Upper lobe of right lung (tissue), 1 donor: ENCODE results near the gene PHF20. TPM values are rescaled to one million over a fixed set of nuclear protein-coding genes. Genes with fewer than 3 reads are reported as not detected.

Experiments
- ATAC-seq: fragments of 200-7000 bp; cut with Tn5 transposase; one replicate; pipeline ENCODE4 v1.9.1; 2020; ENCODE audit warnings: mild to moderate bottlenecking, moderate library complexity
- DNase-seq: peaks from one replicate; pipeline ENCODE4 v3.0.0-alpha.2; 2020
- H3K27ac ChIP-seq: fragments of 200-600 bp; one replicate; pipeline ENCODE4 v1.8.0; 2022
- H3K27me3 ChIP-seq: fragments of 200-600 bp; one replicate; pipeline ENCODE4 v1.8.0; 2022; ENCODE audit warnings: mild to moderate bottlenecking
- H3K36me3 ChIP-seq: fragments of 200-600 bp; one replicate; pipeline ENCODE4 v1.8.0; 2022
- H3K4me1 ChIP-seq: fragments of 200-600 bp; one replicate; pipeline ENCODE4 v1.8.0; 2022
- H3K4me3 ChIP-seq: fragments of 200-600 bp; one replicate; pipeline ENCODE4 v1.8.0; 2022; ENCODE audit warnings: mild to moderate bottlenecking
- H3K9me3 ChIP-seq: fragments of 200-600 bp; one replicate; pipeline ENCODE4 v1.8.0; 2022
- CTCF ChIP-seq: fragments of 200-600 bp; IDR thresholded peaks from one replicate; pipeline ENCODE4 v1.8.0; 2022; ENCODE audit warnings: antibody characterized with exemption
- intact Hi-C: fragments of 100-400 bp; cut with DNase I; formaldehyde crosslinking; loops from one replicate; pipeline ENCODE4 v1.11.0; 2022
- total RNA-seq: library from RNA; stranded (reverse); fragmentation: NEBNext Ultra II Directional; extraction: Animal tissue kit (Norgen Biotek cat#: 25700); gene quantifications from one replicate; pipeline ENCODE4 v1.2.1, GENCODE V29; 2021
- donor health status: DM: no; HTN: yes; CAD: no; lungs with severe emphysema.

PHF20 gene
- total RNA-seq, 1 donor from 2014 or later, result 56.5 TPM

GRCh38 chr20:35729283-35729807 is 42.5 kb upstream of the PHF20 start:
- intact Hi-C loops, result no loop called here
- Histone ChIP-seq H3K9me3 (no peaks in the 10 kb centered on the region), H3K4me1 (peaks cover 41% of the 10 kb centered on the region), H3K27ac (no peak overlapping the region), H3K36me3 (peaks cover 100% of the 10 kb centered on the region), H3K4me3 (no peak overlapping the region), H3K27me3 (no peaks in the 10 kb centered on the region)
- ATAC-seq, result no peak
- TF ChIP-seq CTCF, result no peak
- no peak for DNase-seq

- TF ChIP-seq CTCF, result no peak
- ATAC-seq (no peak), DNase-seq (no peak)
- intact Hi-C loops, result no loop called here
- peaks cover 46% of the 10 kb centered on the region for H3K4me1 ChIP-seq
- H3K36me3 ChIP-seq, result peaks cover 100% of the 10 kb centered on the region
- H3K27ac ChIP-seq, result no peak overlapping the region
- H3K4me3 ChIP-seq, result no peak overlapping the region
- no peaks in the 10 kb centered on the region for H3K27me3 ChIP-seq
- H3K9me3 ChIP-seq, result no peaks in the 10 kb centered on the region
Observed at GRCh38 chr20:35729836-35730582, 41.8 kb upstream of the PHF20 start.

DNA sequence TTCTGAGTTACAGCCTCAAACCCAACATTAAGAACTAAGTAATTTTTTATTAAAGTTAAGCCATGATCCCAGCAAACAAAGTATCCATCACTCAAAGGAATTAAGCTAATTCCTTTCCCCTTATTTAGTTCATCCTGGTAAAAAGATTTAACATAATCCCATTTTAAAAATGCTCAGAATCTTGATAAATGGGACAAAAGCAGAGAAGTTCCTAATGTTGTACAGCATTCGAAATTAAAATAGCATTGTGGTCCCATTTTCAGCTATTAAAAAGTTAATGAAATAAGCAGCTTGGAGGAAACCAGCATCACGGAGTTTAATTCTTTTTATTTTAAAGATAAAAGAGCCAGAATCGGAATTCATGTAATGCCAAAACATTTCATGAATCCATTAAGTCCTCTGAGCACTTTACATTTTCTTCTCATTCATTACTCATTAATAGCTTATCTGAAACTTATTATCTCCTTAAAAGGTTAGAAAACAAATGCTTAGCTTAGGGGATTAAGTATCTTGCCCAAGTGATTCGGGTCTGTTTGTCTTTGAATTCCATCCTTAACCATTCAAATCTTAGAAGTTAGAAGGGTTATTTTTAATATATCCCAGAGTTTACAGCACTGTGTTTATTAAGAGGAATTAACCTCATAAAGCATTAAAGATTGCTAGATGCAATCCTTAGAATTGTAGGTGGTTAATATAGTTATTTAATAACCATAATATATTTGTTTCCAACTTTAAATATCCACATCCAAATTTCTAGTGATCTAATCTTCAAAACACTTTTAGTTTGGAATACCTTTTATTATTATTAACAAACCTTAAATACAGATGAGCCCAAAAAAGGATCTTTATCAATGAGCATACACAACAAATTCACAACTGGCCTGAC is 41.0 kb upstream of the PHF20 start:
- Histone ChIP-seq H3K27ac (no peak overlapping the region), H3K9me3 (no peaks in the 10 kb centered on the region), H3K4me1 (peaks cover 52% of the 10 kb centered on the region), H3K27me3 (no peaks in the 10 kb centered on the region), H3K4me3 (no peak overlapping the region), H3K36me3 (peaks cover 100% of the 10 kb centered on the region)
- DNase-seq (no peak), ATAC-seq (no peak)
- no peak for TF ChIP-seq CTCF
- intact Hi-C loops, result no loop called here

GRCh38 chr20:35731469-35731788 is 40.4 kb upstream of the PHF20 start:
- no peak overlapping the region for H3K27ac ChIP-seq
- H3K9me3 ChIP-seq, result no peaks in the 10 kb centered on the region
- intact Hi-C loops, result no loop called here
- H3K4me1 ChIP-seq, result peaks cover 58% of the 10 kb centered on the region
- peaks cover 100% of the 10 kb centered on the region for H3K36me3 ChIP-seq
- no peak overlapping the region for H3K4me3 ChIP-seq
- H3K27me3 ChIP-seq, result no peaks in the 10 kb centered on the region
- TF ChIP-seq CTCF, result no peak
- DNase-seq, result no peak
- ATAC-seq, result no peak

- Histone ChIP-seq H3K27me3 (no peaks in the 10 kb centered on the region), H3K27ac (no peak overlapping the region), H3K4me1 (peaks cover 60% of the 10 kb centered on the region), H3K9me3 (no peaks in the 10 kb centered on the region), H3K36me3 (peaks cover 100% of the 10 kb centered on the region), H3K4me3 (no peak overlapping the region)
- DNase-seq, result no peak
- intact Hi-C loops, result no loop called here
- ATAC-seq, result no peak
- no peak for TF ChIP-seq CTCF
Observed at GRCh38 chr20:35731862-35732643, 39.8 kb upstream of the PHF20 start.
